HCT116 (cell line): Measurements from ENCODE around the gene FTCDNL1.

Source experiments
- CTCF ChIP-seq, 3 experiments: fragments of 200-600 bp in 1 of 3; sonication (generic) in 1 of 3; IDR thresholded peaks in 2 of 3; conservative IDR thresholded peaks in 1 of 3; 2 replicates each; pipeline ENCODE4 v1.5.1; 2012 to 2017; ENCODE audit warnings: low read depth in 2 of 3, low read length in 2 of 3, antibody characterized with exemption in 1 of 3, borderline replicate concordance in 1 of 3, control low read depth in 1 of 3, mild to moderate bottlenecking in 1 of 3, mixed read lengths in 1 of 3, mixed run types in 1 of 3, moderate library complexity in 1 of 3; ENCODE audit not compliant: insufficient read depth in 1 of 3
- EGR1 ChIP-seq: IDR thresholded peaks from 2 replicates; pipeline ENCODE4 v1.6.1; 2012; ENCODE audit warnings: low read depth
- EZH2 ChIP-seq: fragments of 200-600 bp; sonication (generic); IDR thresholded peaks from 2 replicates; pipeline ENCODE4 v1.6.1; 2017; ENCODE audit warnings: antibody characterized with exemption, mixed run types
- POLR2A ChIP-seq: IDR thresholded peaks from 2 replicates; pipeline ENCODE4 v1.7.0; 2011; ENCODE audit warnings: borderline replicate concordance; ENCODE audit not compliant: insufficient read depth, insufficient read length; ENCODE audit errors: extremely low read depth
- POLR2AphosphoS5 ChIP-seq: IDR thresholded peaks from 2 replicates; pipeline ENCODE4 v1.6.1; 2011; ENCODE audit warnings: mild to moderate bottlenecking, low read depth, low read length, moderate library complexity
- RAD21 ChIP-seq: IDR thresholded peaks from 2 replicates; pipeline ENCODE4 v1.6.1; 2012; ENCODE audit warnings: low read depth, mild to moderate bottlenecking
- REST ChIP-seq: IDR thresholded peaks from 2 replicates; pipeline ENCODE4 v1.6.1; 2012; ENCODE audit warnings: low read depth

- TF ChIP-seq CTCF (IDR thresholded peaks at IDR 0.05 in 2 of 3, conservative IDR thresholded peaks at IDR 0.05 in 1 of 3; ENCODE audit: borderline replicate concordance in 1 of 3, insufficient read depth in 1 of 3, low read depth in 2 of 3, low read length in 2 of 3), result no peak
- TF ChIP-seq POLR2A, result no peak
- TF ChIP-seq EGR1, result no peak
- no peak for TF ChIP-seq RAD21
- TF ChIP-seq REST, result no peak
- TF ChIP-seq POLR2AphosphoS5, result no peak
- no peak for TF ChIP-seq EZH2
Observed at GRCh38 chr2:199819746-199820145, 31.2 kb downstream of the FTCDNL1 start.
